Measurements from ENCODE around the gene FGF19.

The FGF19 gene

DNA sequence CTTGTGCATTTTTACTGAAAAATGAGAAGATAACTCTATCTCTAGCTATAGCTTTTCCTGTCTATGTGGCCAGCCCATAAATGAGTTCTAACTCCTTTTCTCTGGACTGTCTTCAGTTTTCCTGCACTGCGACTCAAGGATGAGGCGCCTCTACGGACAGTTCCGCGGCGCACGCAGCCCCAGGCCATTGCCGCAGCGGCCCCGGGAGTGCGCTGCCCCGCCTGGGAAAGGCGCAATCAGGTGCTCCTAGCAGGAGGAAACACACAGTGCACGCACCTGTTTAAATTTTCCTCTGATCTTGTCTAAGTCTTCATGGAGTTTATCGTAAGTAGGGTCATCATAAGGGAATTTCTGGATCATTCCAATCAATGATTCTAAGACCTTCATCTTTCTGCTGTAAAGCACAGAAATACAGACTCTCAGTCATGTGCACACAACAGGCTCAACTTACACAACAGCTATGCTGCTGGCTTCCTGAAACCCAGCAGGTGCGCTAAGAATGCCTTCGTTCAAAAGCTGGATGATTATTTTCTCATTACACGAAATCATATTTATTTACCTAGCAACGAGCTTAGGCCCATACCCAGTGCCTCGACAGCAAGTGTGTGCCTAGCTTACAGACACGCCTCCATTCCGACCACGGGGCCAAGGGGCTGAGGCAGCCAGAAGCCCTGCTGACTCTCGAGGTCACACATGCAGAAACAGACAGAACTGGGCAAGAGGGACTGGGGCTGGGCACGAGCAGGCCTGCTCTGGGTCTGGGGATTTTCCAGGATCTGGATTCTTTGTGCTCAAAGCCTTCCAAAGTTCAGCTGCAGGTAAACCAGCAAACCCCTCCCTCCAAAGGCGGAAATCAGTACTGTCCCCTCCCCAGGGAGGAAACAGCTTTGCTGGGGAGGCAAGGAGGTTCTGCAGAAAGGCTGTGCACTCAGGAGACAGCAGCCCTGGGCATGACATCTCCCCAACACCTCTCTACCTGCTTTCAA, 35.9 kb downstream of the FGF19 start:
- DNase-seq, result no peak

DNA sequence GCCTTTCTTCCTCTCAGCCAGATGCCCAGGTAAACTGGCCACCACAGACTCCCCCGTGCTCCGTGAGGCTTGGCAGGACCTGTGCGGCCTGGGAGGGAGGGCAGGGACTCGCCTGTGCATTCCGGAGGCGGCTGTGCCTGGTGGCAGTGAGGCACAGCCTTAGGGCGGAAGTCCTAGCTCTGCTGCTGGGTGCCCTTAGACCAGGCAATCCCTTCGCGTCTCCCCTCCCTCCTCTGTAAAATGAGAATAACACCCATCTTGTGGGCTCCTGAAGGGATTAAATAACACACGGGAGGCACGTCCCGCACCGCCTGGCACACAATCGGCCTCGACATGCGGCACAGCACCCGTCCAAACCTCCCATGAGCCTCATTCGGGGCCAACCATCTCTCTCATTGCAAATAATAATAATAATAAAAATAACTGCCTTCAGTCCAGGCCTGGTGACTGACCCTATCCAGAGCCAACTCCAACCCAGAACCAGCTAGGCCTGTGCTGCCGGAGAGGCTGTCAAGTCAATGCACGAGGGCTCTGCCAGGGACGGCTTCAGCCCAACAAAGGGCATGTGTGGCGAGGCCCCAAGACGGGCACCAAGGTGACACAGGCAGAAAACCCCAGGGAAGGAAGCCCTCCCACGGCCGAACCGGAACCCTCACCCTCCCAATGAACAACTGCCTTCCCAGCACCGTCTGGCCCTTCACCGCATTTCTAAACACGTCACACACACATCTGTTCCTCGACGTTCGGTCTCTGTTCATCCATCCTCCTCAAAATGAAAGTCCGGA, 36.9 kb downstream of the FGF19 start:
- no peak for DNase-seq

DNA sequence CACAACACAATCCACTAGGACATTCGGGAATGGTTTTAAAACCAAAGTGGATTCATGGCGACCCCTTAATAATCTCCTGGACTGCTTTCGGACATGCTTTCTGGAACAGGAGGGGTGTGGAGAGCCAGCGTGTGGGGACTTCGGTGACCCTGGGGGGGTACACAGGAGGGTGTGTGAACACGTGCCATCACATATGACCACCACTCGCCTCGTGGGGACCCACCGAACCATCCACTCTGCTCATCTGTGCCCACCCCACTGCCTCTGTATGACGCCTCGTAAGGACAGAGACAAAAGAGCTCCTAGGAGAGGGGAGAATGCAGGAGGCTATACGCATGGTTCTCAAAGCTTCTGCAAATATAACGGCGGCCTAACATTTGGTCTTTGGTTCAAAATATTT, 37.6 kb downstream of the FGF19 start:
- DNase-seq, result no peak

DNA sequence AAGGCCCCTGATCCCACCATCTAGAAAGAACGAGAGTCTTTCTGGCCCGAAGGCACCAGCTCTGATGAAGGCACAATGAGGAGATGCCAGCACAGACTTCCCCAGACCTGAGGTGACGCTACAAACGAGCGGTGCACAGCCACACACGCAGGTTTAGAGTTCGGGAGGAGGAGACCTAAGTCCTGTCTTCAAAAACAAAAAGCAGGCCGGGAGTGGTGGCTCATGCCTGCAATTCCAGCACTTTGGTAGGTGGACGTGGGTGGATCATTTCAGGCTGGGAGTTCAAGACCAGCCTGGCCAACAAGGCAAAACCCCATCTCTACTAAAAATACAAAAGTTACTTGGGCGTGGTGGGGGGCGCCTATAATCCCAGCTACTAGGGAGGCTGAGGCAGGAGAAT, 38.2 kb downstream of the FGF19 start:
- no peak for DNase-seq

DNA sequence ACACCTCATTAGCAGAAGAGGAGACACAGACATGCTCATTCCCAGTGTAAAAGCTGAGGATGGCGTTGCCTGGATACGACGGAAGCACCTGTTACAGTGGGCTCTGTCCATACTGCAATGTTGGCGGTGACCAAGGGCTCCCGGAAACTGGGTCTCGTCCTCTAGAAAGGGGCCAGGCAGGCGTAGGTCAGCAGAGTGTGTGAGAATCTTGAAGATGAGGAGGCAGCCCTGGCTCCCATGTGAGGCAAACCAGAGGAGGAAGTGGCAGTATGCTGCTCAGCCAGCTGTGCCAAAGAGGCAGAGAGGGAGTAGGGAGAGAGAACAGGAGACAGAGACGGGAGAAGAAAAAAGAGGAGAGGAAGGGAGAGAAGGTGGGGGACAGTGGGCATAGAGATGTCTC, 38.9 kb downstream of the FGF19 start:
- no peak for DNase-seq

DNA sequence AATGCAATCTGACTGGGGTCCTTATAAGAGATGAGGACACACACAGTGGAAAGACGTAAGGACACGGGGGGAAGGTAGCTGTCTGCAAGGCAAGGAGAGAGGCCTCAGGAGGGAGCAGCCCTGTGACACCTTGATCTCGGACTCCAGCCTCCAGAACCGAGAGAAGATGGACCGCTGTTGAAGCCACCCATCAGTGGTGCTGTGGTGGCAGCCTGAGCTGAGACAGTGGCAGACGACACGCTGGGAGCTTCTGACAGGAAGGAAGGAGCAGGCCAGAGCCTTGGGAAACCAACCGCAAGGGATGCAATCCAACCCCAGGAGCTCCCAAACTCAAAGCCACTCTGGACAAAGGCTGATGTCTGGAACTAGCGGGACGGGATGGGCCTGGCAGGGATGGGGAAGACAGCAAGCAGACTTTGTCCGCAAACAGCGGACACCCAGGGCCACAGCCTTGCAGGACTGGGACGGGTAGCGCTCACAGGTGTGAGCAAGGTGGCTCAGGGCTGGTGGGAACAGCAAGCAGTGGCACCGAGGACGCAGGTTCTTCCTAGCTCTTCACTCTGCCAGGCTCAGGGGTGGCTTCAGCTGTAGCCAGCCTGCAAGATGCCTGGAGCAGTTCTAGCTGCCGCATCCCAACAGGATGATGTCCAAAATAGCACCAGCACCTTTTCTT, 39.6 kb downstream of the FGF19 start:
- DNase-seq, result no peak

DNA sequence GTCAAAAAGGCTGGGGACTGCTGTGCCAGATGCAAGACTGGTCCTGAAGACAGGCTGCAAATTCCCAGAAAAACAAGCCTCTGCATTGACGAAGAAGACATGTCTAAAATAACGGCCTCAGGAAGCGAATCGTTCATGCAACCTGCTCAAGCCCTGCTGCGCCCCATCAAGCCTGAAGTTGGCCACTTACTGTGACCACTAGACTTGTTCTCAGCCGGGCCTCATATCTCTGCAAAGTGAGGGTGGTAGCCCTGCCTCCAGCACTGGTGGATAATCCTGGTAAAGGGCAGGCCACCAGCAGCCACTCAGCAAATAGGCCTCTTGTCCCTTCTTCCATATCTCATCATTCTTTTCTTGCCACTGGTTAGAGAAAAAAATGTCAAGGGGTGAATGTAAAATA, 40.5 kb downstream of the FGF19 start:
- DNase-seq, result no peak

DNA sequence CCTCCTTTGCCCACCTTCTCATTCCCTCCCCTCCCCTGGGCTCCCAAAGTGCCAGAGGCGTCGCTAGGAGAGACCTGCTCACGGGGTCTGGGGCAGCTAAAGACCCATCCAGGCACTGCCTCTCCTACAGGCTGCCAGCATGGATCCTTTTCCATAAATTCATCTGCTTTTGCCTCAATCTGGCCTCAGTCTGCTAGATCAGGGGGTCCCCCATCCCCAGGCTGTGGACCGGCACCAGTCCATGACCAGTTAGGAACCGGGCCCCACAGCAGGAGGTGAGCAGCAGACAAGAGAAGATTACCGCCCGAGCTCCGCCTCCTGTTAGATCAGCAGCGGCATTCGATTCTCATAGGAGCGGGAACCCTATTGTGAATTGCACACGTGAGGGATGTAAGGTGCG, 41.0 kb downstream of the FGF19 start:
- no peak for DNase-seq

DNA sequence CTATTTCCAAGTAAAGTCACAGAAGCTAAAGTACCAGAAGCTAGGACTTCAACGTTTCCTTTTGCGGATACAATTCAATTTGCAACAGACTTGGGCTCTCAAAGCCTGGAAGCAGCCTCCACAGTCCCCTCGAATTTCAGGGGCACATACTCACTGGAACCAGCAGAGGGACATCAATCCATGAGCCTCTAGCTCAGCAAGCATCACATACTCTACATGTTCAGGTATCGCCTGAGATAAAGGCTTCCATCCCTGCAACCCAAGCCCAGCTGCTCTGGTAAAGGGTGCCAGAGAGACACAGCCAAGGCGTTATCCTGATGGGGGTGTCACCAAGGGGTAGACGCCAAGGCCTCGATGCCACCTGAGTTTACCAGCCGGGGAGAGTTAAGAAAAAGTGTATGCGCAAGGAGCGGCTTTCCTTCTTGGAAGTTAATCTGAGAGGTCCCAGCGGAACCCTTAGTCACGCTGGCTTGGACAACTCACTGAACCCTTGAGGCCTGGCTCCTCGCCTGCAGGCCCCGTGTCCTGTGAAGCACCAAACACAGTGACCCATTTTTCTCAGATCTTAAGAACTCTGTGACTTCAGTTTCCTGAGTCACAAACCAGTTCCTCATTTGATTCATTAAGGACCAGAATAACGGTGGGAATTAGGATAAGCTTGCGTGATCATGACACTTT, 41.7 kb downstream of the FGF19 start:
- DNase-seq, result no peak

DNA sequence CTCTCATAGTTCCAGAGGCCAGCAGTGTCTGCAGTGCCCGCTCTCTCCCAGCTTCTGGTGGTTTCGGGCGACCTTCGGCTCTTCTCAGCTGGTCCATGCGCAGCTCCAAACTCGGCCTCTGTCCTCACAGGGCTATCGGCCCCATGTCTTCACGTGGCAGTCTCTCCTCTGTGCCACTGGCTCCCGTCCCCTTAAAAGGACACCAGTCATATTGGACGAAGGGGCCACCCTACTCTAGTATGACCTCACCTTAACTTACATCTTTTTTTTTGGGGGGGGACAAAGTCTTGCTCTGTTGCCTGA, 42.5 kb downstream of the FGF19 start:
- DNase-seq, result no peak

DNA sequence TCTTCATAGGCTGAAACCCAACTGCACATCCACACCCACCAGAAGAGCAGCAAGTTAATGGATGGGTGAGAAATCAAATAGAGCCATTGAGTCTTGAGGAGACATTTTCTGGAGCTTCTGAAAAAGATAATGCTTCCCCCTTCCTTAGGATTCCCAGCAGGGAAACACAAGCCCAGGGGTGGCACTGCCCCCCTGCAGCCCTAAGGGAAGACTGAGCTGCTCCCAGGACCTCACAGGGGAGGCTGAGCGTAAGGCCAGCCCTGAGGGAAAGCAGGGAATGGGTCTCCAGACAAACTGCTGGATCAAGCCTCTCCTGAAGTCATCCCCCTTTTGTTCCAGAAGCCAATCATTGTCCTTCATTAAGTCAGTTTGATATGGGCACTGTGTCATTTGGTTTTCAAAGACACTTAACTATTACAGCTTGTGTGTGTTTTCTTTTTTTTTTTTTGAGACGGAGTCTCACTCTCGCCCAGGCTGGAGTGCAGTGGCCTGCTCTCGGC, 43.8 kb downstream of the FGF19 start:
- DNase-seq, result no peak

DNA sequence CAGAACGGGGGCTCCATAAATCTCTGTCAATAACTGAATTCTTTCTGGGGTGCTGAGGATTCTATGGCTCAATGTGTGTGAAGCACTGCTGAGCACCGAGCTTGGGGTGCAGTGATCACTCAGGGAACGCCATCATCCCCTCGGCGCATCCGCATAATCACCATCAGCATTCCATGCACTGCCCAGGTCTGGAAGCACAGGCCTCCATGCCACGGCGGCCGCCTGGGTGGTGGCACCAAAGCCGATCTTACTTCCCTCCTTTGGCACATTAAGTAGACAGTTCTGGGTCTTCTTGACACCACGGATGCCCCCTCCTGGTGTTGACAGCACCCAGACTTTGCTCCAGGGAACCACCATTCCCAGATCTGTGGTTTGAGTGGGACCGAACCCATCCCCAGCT, 44.2 kb downstream of the FGF19 start:
- no peak for DNase-seq

DNA sequence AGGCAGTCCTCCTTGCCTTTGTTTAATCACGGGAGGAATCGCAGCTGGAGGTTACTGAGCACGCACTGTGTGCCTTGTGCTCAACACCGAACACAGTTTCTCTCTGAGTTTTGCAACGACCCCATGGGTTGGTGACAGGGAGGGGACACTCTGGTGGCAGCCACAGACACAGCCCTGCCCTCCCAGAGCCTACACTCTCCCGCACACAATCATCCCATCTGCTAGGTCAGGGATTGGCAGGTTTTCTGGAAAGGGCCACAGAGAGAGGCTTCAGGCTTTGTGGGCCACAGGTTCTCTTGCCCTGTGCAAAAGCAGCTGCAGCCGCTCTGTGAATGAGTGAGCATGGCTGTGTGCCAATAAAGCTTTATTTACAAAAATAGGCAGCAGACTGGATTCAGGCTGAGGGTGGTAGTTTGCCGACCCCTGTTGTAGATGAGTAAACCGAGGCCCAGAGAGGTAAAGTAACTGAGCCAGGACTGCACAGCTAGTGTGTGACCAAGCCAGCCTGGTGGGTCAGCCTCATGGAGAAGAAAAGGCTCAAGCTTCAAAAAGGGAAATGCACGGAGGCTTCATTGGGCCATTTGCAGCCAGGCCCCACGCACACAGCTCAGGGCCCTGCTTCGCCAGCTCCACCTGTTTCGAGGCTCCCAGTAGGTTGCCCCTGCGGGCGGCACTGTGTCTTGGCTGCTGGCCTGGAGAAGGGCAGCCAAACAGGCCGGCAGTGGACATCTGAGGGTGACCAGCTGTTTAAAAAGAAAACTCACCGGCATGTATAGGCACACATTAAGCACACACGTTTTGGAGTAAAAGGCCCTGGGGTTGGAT, 45.0 kb downstream of the FGF19 start:
- DNase-seq, result no peak

DNA sequence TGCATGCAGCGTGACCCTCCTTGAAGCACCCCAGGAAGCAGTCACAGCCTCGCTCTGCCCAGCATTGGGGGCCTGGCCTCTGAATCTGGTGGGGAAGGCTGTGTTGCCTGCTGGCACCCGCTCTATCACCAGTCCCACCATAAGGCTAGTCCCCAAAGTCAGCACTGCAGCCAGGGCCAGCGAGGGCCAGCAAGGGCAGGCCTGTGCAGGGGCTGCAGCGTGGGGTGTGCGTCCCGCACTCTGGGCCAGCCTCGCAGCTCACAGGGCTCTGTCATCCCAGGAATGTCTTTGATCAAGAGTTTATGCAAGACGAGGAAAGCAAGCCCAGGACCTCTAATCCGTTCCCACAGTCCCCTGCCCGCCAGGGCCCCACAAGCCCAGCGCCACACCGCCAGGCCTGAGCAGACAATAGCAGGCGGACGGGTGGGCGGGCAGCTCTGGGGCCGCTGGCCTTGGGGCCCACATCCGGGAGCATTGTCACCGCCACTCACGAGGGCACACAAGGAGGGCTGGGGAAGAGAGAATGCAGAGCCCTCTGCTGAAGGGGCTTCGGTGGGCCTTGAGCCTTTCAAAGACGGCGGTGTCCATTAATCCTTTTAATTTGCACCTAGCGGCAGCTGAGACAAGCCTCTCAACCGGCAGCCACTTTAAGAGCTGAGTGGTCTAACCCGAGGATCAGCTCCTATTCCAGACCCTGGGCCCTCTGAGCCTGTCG, 45.8 kb downstream of the FGF19 start:
- no peak for DNase-seq

DNA sequence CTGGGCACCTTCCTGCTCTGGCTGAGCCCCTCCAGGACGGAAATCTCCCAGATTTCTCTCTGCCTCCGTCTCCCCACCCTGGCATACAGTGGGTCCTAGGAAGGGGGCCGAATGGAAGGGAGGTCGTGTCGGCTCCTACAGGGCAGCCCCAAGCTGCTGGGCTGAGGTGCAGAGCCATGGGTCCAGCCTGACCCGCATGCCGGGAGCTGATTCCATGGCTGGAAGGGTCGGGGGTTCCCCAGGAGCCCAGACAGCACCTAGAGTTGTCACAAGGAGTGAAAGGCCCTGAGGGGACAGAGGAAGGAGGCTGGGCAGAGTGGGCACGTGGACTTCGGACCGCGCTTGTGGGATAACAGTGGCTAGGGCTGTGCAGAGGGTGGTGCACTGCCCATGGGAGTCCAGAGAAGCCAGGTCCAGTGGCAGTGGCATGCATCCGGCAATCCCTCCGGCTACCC, 46.3 kb downstream of the FGF19 start:
- no peak for DNase-seq

DNA sequence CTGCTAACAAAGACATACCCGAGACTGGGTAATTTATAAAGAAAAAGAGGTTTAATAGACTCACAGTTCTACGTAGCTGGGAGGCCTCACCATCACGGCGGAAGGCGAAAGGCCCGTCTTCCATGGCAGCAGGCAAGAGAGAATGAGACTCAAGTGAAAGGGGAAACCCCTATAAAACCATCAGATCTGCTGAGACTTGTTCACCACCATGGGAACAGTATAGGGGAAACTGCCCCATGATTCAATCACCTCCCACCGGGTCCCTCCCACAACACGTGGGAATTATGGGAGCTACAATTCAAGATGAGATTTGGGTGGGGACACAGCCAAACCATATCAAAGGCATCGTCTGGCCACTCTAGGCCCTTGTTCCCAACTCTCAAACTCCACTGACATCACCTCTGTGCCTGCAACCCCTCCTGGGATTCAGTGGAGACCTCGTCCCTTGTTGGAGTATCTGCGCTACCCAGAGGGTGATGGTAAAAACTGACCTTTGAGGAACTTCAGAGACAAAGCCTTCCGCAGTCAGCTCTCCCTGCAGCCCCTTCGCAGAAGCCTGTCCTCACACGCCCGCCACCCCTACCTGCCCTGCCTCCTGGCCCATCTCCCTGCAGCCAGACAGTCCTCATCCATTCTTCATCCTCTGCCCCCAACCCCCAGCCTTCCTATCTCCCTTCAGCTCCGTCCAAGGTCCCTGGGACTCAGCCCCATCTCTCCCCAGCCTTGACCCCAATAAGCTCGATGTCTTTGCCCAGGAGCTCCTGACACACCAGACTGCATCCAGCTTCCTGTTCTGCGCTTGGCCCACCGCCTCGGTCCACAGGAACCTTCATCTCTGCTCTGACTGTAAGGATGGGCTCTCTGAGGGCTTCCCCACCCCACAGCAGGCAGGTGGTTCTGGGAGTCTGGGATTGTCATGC, 47.0 kb downstream of the FGF19 start:
- DNase-seq, result no peak

DNA sequence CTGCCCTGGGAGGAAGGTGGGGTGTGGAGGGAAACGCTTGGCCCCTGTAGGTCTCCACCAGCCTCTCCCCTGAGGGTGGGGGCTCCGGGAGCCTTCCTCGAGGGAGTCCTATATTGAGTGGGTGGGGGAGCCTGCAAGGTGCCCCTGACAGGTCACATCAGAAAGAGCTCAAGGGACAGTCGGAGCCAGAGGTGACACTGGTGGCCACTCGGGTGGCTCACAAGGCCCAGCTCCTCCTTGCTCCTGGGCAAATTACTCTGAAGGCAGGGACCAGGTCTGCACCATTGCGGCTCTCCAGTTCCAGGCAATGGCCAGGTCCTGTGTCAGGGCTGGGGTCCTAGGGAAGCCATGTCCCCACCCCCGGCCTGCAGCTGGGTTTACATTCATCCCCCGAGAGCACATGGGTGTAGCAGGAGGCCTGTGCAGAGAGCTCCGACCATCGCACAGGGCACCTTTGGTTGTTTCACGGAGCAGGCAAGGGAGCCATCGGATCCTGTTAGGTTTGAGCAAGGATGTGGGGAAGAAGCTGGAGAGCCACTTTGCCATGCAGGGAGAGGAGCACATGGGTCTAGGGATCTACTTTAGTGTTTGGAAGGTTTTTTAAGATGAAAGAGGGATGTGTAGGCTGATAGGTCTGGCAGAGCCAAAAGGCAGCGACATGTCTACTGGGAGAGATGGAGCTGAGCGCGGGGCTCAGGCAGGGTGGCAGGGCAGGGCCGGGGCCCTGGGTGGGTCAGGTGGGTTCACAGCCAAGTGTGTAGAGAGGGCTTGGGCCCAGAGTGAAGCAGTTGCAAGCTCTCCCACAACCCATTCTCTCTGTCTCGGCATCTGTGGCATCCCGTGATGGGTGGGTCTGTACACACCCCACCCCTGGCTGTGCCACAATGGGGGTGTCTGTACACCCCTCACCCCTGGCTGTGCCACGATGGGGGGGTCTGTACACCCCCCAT, 48.1 kb downstream of the FGF19 start:
- no peak for DNase-seq

DNA sequence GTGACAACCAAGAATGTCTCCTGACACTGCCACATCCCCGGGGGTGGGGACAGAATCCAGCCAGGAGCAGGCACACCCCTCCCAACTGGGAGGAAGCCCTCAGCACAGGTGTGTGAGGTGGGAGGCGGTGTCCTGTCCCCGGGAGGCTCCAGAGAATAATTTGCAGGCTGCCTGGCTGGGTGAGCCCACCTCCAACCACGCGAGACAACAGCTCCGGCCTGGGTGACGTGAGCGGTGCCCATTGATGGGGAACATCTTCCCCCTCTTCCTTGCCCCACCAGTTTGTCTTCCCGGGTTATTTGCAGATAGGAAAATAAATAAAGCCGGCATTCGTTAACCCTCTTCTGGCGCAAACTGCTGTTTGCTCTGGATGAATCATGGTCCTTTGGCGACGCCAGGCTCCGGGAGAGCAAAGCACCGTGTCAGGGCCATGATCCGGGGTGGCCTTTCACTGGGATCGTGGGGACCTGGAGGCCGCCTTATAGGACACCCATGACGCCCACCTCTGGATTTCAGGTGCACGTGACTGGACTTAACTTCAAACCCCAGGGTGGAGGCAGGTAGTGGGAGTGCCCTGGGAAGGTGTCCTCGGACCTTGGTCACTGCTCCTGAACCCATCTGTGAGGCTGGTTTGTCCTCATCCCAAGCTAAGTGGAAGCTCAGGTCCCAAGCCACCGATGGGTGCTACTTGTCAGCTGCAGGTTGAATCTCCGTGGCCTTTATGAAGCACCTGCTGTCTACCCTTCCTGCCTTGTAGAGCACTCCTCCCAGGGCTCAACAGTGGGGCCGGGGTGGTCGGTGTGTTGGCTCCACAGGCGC, 49.0 kb downstream of the FGF19 start:
- DNase-seq, result peak; percentile 54

Measured in DMS153 (cell line).